ENCODE measurements around the gene PRKCA. TPM values are rescaled to one million over a fixed set of nuclear protein-coding genes. Genes with fewer than 3 reads are reported as not detected.
"Not testable (repeated sequence)": the region's sequence is repeated elsewhere in the genome, so short reads cannot be mapped to it uniquely, and the experiment has no call there.

Gene PRKCA
- total RNA-seq, 1 donor from 2014 or later = 6.3 TPM

DNA sequence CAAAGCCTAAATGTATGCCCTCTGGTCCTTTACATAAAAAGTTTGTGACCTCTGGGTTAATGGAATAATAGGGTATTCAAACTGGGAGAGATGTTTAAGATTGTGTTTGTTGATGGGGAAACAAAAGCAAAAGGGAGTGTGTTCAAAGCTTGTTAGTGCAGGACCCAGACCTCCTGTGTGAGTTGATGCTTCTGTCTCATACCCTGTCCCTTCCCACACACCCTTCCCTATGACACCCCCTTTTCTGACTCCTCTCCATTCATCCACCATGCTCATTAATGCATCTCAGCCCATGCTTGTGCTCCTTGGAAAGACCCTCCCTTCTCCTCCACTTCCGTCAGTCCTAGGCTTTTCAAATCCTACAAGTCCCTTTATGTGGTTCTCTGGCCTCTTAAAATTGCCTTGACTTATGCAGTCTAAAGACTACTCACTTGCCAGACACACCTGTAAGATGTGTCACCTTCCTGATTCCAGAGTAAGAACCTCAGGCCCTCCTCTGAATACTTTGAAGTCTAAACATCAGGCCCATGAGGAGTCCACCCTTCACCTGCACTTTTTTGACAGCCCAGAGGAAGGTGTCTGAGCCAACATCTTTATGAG is 404.5 kb downstream of the PRKCA start:
- DNase-seq (ENCODE audit: low read depth in 2 of 2) = no peak

DNA sequence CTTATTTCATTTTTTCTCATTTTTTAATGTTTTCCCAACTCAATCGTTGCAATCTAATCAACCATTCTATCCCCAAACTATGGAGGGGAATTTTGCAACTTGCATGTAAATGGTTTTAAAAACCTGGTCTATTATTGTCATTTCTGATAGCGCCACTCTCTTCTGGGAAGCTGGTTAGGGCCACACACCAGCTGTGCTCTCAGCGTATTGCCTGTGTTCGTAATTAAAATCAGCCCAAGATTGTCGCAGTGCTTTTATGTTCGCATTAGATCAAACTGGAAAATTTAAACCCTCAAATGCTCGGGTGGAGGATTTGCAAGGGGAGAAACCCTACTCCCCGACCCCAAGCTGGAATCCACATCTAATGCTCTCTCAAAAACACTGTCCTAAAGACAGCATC is 409.0 kb downstream of the PRKCA start:
- DNase-seq (ENCODE audit: low read depth in 2 of 2) = no peak

DNA sequence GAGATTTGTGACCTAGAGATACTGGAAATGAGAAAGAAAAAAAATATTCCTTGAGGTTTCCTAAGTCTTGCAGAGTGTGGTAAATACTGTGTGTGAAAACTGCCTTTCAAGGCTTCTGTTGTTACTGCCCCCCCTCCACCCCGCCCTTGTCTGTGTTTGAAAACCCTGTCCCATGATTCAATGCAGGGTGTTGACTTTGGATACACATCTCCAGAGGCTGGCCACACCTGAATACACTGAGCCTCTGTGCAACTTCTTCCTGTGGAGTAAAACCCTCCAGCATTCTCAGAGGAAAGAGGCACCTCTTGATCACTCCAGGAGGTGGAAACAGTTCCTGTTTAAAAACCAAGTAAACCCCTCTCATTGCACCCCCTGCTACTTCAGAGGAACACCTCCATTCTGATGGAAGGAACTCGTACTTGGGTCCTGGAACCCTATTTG is 409.5 kb downstream of the PRKCA start:
- no peak for DNase-seq (ENCODE audit: low read depth in 2 of 2)

DNA sequence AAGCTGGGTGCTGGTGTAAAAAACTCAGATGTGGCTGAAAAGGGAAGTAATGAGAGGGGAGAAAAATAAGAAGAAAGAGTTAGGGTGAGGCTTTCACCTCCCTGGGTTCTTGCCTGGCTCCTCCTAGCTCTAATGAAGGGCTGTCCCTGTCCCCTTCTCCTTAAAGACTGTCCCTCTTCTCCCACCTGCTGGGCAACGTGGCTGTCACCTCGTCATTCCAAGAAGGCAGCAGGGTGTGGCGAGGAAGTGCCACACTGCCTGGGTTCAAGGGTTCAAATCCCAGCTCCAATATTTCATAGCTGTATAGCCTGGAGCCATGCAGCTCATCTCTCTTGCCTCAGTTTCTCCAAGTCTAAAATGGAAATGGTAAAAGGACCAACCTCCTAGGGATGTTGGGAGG is 410.0 kb downstream of the PRKCA start:
- DNase-seq (ENCODE audit: low read depth in 2 of 2) = no peak

DNA sequence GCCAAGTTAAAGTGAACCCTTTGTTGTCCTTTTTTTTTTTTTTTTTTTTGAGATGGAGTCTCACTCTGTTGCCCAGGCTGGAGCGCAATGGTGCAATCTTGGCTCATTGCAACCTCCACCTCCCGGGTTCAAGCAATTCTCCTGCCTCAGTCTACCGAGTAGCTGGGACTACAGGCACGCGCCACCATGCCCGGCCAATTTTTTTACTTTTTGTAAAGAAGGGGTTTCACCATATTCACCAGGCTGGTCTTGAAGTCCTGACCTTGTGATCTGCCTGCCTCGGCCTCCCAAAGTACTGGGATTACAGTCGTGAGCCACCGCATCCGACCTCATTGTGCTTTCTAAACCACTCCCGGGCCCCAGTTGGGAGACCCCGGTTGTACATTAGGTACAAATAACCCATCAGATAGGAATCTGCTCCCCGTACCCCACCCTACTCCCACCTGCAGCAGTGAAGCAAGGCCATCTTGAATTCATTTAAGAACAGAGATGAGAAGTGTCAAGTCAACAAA is 410.7 kb downstream of the PRKCA start:
- DNase-seq (ENCODE audit: low read depth in 2 of 2) = not testable (repeated sequence)

DNA sequence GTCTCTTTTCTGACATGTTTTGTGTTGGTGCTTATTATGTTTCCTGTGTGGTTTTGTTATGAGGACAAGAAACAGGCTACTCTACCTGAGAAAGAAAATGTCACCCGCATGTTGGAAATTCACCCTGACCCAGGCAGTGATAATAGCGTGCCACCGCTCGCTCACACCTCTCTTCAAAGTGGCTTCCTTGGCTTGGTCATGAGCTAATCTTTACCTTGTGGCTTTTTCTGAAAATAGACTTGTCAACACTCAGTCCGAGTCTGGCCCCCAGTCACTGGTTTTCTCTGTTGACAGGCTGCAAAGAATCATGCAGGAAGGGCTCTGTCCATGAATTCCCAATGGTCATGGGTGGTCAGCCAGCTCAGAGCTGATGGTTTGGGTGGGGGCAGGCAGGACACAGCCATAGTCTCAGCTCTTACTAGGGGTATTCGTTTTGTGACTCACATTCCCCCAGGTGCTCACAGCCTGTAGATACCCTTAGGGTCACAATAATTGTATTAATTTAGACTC is 411.2 kb downstream of the PRKCA start:
- DNase-seq (ENCODE audit: low read depth in 2 of 2) = no peak

DNA sequence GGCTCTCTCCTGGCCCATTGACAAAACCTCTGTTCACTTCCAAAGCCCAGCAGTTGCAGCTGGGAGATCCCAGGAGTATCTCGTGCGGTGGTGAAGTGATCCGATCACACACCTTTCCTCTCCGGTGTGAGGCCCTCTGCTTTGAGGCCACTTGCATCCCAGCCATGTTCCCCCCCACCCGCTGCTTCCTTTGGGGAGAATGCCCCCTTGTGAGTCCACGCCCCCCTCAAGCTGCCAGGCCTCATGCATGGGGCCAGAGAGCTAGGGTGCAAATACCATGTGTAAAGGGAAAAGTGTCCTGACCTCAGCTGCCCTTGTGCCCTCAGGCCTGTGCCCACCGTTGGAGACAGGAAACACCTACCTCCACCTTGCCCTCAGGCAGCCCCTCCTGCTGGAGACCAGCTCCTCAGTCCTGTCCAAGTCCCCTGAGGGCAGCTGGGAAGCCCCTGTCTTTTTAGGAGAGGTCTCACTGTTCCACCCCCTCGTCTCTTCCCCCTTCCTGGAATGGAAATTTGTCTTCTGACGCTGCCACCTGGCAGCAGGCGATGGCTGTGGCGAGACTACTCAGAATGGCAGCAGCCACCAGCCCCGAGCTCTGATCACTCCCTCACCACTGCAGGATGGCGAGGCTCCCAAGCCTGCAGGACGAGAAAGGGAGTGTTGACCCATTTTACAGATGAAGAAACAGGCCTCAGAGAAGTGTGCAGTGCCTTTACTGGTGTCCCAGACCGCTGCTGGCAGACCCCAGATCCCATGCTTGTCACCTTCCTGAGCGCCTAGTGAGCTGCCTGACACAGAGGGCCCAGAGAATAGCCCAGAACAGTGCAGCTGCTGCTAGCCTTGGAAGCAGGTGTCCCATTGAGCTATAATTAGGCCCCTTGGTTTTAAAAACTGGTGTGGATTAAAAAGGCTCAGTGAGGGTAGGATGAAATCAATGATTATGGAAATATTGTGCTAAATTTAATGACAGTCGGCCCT is 411.9 kb downstream of the PRKCA start:
- no peak for DNase-seq (ENCODE audit: low read depth in 2 of 2)

DNA sequence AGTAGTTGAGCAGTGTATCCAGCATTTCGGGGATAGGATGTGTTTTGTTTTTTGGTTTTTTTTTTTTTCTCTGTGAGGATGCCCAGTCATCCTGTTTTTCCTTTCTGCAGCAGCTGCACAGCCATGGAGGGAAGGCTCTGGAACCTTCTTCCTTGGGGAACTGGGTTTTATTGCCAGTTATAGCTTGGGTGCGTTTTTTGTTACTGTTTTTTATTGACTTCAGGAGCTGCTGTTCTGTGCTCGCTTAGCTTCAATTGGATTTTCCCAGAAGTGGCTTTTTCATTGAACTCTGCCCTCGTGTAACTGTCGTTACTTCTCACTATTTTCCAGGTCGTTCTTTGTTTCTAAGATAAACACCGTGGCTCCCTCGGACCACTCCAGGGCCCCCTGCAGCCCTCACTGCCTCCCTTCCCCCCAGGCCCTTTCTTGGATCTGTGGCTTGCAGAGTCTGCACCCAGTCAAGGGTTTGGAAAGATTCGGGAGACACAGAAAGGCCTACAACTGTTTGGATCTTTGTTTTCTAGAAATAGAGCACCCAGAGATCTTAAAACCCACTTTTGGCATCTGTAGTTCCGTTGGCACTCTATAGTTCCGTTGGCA is 412.8 kb downstream of the PRKCA start:
- DNase-seq (ENCODE audit: low read depth in 2 of 2) = no peak

DNA sequence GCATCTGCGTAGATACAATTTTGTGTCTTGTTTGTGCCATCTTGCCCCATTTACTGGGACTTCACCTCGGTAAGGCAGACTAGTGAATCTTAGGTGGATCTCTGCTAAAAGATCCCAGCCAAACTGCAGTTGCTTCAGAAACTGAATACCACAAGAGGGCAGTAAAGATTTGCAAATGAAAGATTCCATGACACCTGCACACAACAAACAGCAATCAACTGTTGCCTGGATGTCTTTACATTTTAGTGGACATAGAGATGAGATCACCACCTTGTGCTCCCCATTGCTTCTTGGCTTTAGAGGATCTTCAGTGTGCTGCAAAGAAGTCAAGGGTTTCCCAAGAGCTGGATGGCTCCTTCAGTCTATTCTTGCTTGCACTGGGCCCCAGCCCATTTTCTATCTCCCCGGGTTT is 413.3 kb downstream of the PRKCA start:
- DNase-seq (ENCODE audit: low read depth in 2 of 2) = peak; percentile 73 to 83

DNA sequence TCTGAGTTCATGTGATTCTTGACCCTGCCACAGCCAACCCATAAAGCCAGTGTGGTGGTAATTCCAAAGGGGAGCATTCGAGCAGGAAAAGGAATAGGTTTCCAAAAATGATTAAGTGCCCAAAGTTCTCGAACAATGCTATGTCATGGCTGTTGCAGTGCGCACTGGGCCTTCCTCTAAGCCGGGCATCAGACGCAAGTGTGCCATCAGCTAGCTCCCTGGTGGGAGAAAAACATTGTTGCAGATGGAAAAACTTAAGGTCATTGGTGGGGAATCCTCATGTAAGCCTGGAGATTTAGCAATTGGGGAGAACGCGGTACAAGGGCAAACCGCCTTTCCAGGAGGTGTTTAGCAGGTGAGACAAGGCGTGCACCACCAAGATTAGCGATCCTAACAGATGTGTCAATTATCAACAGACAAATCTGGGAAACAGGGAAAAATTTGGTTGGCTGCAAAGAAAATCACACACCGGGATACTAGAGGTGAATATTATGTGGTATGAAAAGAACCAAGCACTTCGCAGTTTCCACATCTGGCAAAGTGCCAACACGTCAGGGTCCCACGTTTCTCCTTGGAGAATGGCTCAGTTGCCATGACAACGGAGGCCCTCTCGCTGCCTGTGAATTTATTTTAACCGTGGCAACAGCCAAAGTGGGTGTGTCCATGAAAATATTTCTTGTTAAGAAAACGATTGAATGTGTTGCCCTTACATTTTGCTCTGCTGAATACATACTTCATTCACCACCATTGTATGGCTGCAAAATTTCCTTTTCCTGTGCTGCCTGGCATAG is 414.0 kb downstream of the PRKCA start:
- DNase-seq (ENCODE audit: low read depth in 2 of 2) = peak; percentile 22 to 45

DNA sequence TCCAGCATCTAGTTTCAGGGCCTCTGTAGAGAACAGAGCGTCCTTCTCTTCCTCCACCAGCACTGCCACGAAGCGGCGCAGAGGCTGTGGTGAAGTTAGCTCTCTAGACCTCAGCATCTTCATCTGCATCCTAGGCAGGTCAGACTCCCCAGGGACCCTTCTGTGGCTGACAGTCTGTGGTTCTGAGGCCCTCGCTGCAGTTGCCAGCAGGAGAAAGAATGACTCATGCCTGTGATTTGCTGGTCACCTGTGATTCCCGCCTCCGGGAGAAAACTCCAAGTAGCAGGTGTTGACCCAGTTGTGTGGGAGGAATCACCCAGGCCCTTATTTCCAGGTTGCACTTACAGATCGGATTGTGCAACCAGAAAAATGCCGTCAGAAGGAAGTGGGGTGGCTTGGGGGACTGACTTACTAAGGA is 415.2 kb downstream of the PRKCA start:
- no peak for DNase-seq (ENCODE audit: low read depth in 2 of 2)

DNA sequence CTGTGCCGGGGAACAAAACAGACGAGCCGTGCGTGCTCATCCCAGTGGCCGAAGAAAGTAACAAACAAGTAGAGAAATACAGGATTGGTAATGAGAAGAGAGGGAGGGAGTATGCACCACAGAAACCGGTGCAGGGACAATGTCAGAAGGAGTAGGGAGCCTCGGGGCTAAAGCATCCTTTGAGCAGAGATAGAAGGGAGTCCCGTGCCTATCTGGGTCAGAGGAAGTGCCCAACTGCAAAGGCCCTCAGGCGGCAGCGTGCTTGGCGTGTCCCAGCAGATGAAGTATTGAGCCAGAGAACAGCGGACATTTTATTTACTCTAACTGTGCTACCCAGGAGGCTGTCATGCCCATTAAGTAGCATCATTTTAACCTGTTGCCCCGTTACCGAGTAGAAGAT is 417.6 kb downstream of the PRKCA start:
- DNase-seq (ENCODE audit: low read depth in 2 of 2) = no peak

DNA sequence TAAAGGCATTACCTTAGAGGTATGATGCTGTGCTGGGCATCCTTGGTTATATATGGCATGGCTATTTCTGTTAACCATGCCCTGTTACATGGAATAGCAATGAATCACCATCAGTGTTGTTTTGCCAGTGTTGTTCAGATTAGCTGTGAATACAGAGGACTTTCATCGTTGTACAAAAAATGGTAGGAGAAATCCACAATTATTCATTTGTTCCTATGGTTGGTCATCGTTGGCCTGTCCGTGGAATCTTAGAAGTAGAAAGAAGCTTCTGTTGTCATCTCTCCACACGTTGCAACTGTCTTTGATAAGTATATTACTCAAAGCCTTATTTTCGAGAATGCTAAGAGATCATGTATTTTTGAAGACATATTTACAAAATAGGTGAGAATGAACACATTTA is 418.2 kb downstream of the PRKCA start:
- no peak for DNase-seq (ENCODE audit: low read depth in 2 of 2)

DNA sequence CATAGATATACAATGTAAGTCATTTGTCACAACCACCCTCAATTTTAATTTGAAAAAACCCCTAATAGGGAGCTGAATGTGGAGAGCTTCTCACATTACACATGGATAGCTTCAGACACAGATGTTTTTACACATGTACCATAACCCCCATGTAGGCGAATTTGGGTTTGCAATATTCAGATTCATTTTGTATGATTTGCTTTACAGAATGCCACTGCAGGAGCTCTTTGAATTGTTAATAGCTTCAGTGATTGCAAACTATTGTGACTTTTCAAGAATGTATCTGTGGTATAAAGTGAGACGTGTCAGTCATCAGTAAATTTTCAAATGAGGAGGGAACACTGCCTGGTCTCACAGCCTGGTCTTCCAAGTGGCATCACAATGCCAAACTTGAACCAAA is 419.9 kb downstream of the PRKCA start:
- DNase-seq (ENCODE audit: low read depth in 2 of 2) = no peak

DNA sequence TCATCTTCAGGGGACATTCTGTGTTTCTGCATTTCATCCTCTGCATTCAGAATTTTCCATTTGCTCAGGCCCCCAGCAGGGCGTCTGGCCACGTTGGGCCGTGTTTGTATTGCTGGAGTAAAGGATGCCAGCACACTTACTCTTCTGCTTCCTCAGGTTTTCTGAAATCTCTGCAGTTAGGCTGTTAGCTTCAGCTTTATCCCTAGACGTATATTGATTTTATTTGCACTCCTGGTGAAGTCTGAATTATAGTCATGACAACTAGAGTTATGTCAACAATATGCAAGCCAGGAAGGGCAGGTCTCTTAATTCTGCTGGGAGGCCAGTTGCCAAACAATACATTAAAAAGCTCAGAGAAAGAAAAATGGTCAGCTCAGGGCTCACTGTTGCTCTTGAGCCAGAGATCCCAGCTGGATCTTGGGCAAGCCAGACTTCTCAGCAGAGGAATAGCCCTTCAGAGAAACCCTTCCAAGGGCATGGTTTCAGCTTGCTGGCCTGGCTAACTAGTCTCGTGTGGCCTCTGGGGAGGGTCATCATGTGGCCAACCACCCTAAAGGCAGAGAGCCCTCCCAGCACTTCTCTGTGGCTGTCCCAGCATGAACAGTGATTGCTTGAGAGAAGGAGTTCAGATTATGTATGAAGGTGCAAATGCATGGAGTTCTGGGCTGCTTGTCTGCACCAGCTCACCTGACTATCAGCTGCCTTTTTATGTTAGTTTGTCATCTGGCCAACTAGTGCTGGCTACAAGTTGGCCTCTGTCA is 422.3 kb downstream of the PRKCA start:
- DNase-seq (ENCODE audit: low read depth in 2 of 2) = peak; percentile 45 to 74

DNA sequence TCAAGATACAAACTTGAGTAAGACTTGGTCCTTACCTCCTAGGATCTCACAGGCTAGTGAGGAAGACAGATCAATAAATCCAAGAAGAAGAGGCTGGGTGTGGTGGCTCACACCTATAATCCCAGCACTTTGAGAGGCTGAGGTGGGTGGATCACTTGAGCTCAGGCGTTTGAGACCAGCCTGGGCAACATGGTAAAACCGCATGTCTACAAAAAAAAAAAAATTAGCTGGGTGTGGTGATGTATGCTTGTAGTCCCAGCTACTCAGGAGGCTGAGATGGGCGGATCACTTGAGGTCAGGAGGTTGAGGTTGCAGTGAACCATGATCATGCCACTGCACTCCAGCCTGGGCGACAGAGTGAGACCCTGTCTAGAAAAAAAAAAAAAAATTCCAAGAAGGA is 423.0 kb downstream of the PRKCA start:
- not testable (repeated sequence) for DNase-seq (ENCODE audit: low read depth in 2 of 2)

DNA sequence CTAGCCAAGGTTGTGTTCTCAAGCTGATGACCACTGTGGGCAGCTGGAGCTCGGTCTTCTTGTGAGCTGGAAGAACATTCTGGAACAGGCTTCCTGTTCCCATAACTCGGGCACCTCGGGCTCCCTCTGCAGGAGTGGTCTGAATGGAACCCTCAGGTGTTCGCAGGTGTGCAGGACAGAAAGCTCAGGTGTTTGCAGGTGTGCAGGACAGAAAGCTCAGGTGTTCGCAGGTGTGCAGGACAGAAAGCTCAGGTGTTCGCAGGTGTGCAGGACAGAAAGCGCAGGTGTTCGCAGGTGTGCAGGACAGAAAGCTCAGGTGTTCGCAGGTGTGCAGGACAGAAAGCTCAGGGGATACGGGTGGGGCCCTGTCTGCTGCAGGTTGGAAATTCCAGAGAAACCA is 423.5 kb downstream of the PRKCA start:
- no peak for DNase-seq (ENCODE audit: low read depth in 2 of 2)

DNA sequence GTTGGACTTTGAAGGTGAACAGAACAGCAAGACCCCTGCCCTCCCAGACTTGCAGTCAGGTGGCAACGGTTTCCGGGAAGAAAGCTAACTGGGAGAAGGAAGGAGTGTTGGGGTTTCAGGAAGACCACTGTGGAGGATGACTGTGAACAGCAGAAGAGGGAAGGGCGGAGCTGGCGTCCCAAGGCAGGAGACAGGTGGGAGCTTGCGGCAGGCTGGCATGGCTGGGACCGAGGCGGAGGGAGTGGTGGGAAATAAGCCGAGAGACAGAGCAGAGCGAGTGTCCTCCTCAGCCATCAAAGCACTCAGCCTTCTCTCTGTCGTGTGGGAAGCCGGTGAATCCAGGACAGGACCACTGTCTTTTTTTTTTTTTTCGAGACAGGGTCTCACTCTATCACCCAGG is 424.0 kb downstream of the PRKCA start:
- DNase-seq (ENCODE audit: low read depth in 2 of 2) = no peak

DNA sequence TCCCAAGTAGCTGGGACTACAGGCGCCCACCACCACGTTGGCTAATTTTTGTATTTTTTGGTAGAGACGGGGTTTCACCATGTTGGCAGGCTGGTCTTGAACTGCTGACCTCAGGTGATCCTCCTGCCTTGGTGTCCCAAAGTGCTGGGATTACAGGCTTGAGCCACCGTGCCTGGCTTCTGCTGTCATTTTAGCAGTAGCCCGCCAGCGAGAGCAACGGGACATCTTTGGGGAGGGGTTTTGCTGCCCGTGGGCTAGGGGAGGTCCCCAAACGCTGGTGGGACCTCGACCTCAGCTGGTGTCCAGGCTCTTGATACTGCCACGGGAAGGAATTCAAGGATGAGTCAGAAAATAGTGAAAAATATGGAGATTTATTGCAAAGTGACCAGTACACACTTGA is 424.4 kb downstream of the PRKCA start:
- no peak for DNase-seq (ENCODE audit: low read depth in 2 of 2)

Measured in lung microvascular endothelial cell (primary cell).